ENCODE data around the gene ECSIT. TPM values are rescaled to one million over a fixed set of nuclear protein-coding genes. Genes with fewer than 3 reads are reported as not detected.

Gene ECSIT
- 22.5 to 35.8 TPM (median 34.6 TPM) in 5 replicates for total RNA-seq (2022; extraction: Qiagen RNA extraction; ENCODE audit: low read depth)

GRCh38 chr19:11528551-11529341 is at the start of gene ECSIT:
Gene ECSIT (minus strand): TSS chr19:11529134. CDS start chr19:11519170, 9,964 bp downstream.

GRCh38 chr19:11577451-11578257 is 48.7 kb upstream of the ECSIT start, which contains the start of gene ACP5:
Gene ACP5 (minus strand): TSS chr19:11577645. CDS start chr19:11577317, 328 bp downstream.

GRCh38 chr19:11558881-11559828 is 30.2 kb upstream of the ECSIT start, which contains the start of gene ELOF1:
Gene ELOF1 (minus strand): TSS chr19:11559230. CDS start chr19:11554347, 4,883 bp downstream.

GRCh38 chr19:11538232-11539036 is 9.5 kb upstream of the ECSIT start, which contains the start of gene CNN1:
Gene CNN1 (plus strand): TSS chr19:11538851. CDS start chr19:11538928, 77 bp downstream.

GRCh38 chr19:11505504-11506100 is 23.3 kb downstream of the ECSIT start, which contains the start of gene ZNF653:
Gene ZNF653 (minus strand): TSS chr19:11505839. CDS start chr19:11505786, 53 bp downstream.

GRCh38 chr19:11480715-11481533 is 48.0 kb downstream of the ECSIT start, which contains the start of gene ELAVL3:
Gene ELAVL3 (minus strand): TSS chr19:11481046. CDS start chr19:11480608, 438 bp downstream.

Other genes with a start within 250 kb of the ECSIT start
- gene TSPAN16, start 233.0 kb downstream of the ECSIT start, total RNA-seq (2022; extraction: Qiagen RNA extraction; ENCODE audit: low read depth), result not detected in 5 replicates
- 3.2 to 4.8 TPM (median 3.7 TPM) in 5 replicates for gene RAB3D, start 189.5 kb downstream of the ECSIT start, total RNA-seq (2022; extraction: Qiagen RNA extraction; ENCODE audit: low read depth)
- 85.8 to 127 TPM (median 117 TPM) in 5 replicates for gene TMEM205, start 182.9 kb downstream of the ECSIT start, total RNA-seq (2022; extraction: Qiagen RNA extraction; ENCODE audit: low read depth)
- gene CCDC159, start 182.6 kb downstream of the ECSIT start, total RNA-seq (2022; extraction: Qiagen RNA extraction; ENCODE audit: low read depth), result 2.5 to 5.1 TPM (median 4.9 TPM) in 5 replicates
- 5.8 to 10.6 TPM (median 9.4 TPM) in 5 replicates for gene PLPPR2, start 173.7 kb downstream of the ECSIT start, total RNA-seq (2022; extraction: Qiagen RNA extraction; ENCODE audit: low read depth)
- gene SWSAP1, start 154.5 kb downstream of the ECSIT start, total RNA-seq (2022; extraction: Qiagen RNA extraction; ENCODE audit: low read depth), result 1.1 to 2.5 TPM (median 2.1 TPM) in 5 replicates
- gene EPOR, start 144.8 kb downstream of the ECSIT start, total RNA-seq (2022; extraction: Qiagen RNA extraction; ENCODE audit: low read depth), result 2.7 to 6.1 TPM (median 4.9 TPM) in 5 replicates
- gene RGL3, start 109.8 kb downstream of the ECSIT start, total RNA-seq (2022; extraction: Qiagen RNA extraction; ENCODE audit: low read depth), result 1.7 to 2.7 TPM (median 2.2 TPM) in 5 replicates
- gene ODAD3, start 94.0 kb downstream of the ECSIT start, total RNA-seq (2022; extraction: Qiagen RNA extraction; ENCODE audit: low read depth), result 1.1 to 2.1 TPM (median 1.3 TPM) in 5 replicates
- gene PRKCSH, start 93.5 kb downstream of the ECSIT start, total RNA-seq (2022; extraction: Qiagen RNA extraction; ENCODE audit: low read depth), result 216 to 282 TPM (median 266 TPM) in 5 replicates
- 0.05 to 0.19 TPM (median 0.13 TPM) in 3 of 5 replicates, not detected in the others for gene ELAVL3, start 48.1 kb downstream of the ECSIT start, total RNA-seq (2022; extraction: Qiagen RNA extraction; ENCODE audit: low read depth)
- gene ZNF653, start 23.3 kb downstream of the ECSIT start, total RNA-seq (2022; extraction: Qiagen RNA extraction; ENCODE audit: low read depth), result 2.8 to 4.9 TPM (median 4.0 TPM) in 5 replicates
- gene CNN1, start 9.7 kb upstream of the ECSIT start, total RNA-seq (2022; extraction: Qiagen RNA extraction; ENCODE audit: low read depth), result 0.17 to 0.68 TPM (median 0.42 TPM) in 5 replicates
- 84.5 to 121 TPM (median 104 TPM) in 5 replicates for gene ELOF1, start 30.1 kb upstream of the ECSIT start, total RNA-seq (2022; extraction: Qiagen RNA extraction; ENCODE audit: low read depth)
- 0.41 TPM in 1 of 5 replicates, not detected in the others for gene ACP5, start 48.5 kb upstream of the ECSIT start, total RNA-seq (2022; extraction: Qiagen RNA extraction; ENCODE audit: low read depth)
- 3.4 to 5.5 TPM (median 3.6 TPM) in 5 replicates for gene ZNF627, start 68.3 kb upstream of the ECSIT start, total RNA-seq (2022; extraction: Qiagen RNA extraction; ENCODE audit: low read depth)
- 2.1 to 3.4 TPM (median 2.6 TPM) in 5 replicates for gene ZNF823, start 209.8 kb upstream of the ECSIT start, total RNA-seq (2022; extraction: Qiagen RNA extraction; ENCODE audit: low read depth)
- gene ZNF441, start 237.9 kb upstream of the ECSIT start, total RNA-seq (2022; extraction: Qiagen RNA extraction; ENCODE audit: low read depth), result 0.05 TPM in 1 of 5 replicates, not detected in the others

All from A549 treated with ZK216348 at 1 μM for 4 hours (cell line).